Uterus (tissue), 2 donors: ENCODE measurements around the gene TFDP3.

Experiments used
- CTCF ChIP-seq, 4 experiments: fragments of 200-600 bp in 2 of 4; fragments of 450-650 bp in 2 of 4; sonication (generic) in 2 of 4; IDR thresholded peaks; one replicate each; pipeline ENCODE4 v1.5.1; 2016 to 2019; ENCODE audit warnings: antibody characterized with exemption in 4 of 4, mild to moderate bottlenecking in 2 of 4, moderate library complexity in 1 of 4
- POLR2A ChIP-seq, 2 donors: fragments of 450-650 bp; IDR thresholded peaks; one replicate each; pipeline ENCODE4 v1.6.1; 2016; ENCODE audit warnings: antibody characterized with exemption in 2 of 2, mild to moderate bottlenecking in 1 of 2, moderate library complexity in 1 of 2

GRCh38 chrX:133185938-133186337 is 32.2 kb downstream of the TFDP3 start:
- TF ChIP-seq POLR2A (IDR thresholded peaks at IDR 0.05) (no peak), CTCF (IDR thresholded peaks at IDR 0.05) (no peak)
